Suprapubic skin (tissue), 4 donors: ENCODE measurements around the gene TENT4B. TPM values are rescaled to one million over a fixed set of nuclear protein-coding genes. Genes with fewer than 3 reads are reported as not detected.

Experiments used
- DNase-seq, 2 donors: peaks; one replicate each; pipeline ENCODE4 v3.0.0-alpha.2; 2019; ENCODE audit warnings: low spot score in 2 of 2
- H3K27ac ChIP-seq: fragments of 200-600 bp; sonication (generic); one replicate; pipeline ENCODE4 v1.5.1; 2019
- H3K27me3 ChIP-seq: fragments of 200-600 bp; sonication (generic); one replicate; pipeline ENCODE4 v1.5.1; 2019
- H3K36me3 ChIP-seq: fragments of 200-600 bp; sonication (generic); one replicate; pipeline ENCODE4 v1.5.1; 2019
- H3K4me1 ChIP-seq: fragments of 200-600 bp; sonication (generic); one replicate; pipeline ENCODE4 v1.5.1; 2019
- H3K4me3 ChIP-seq: fragments of 200-600 bp; sonication (generic); one replicate; pipeline ENCODE4 v1.5.1; 2019; ENCODE audit warnings: mild to moderate bottlenecking
- H3K9me3 ChIP-seq: fragments of 200-600 bp; sonication (generic); one replicate; pipeline ENCODE4 v1.5.1; 2019
- EP300 ChIP-seq: sonication (generic); formaldehyde crosslinking; IDR thresholded peaks from one replicate; pipeline ENCODE4 v1.6.1; 2017; ENCODE audit warnings: antibody characterized with exemption
- POLR2A ChIP-seq, 2 donors: fragments of 450-650 bp; IDR thresholded peaks; one replicate each; pipeline ENCODE4 v1.6.1; 2017; ENCODE audit warnings: antibody characterized with exemption in 2 of 2, mild to moderate bottlenecking in 2 of 2, moderate library complexity in 2 of 2
- POLR2AphosphoS5 ChIP-seq, 3 donors: sonication (generic); formaldehyde crosslinking; IDR thresholded peaks; one replicate each; pipeline ENCODE4 v1.6.1; 2017; ENCODE audit warnings: antibody characterized with exemption in 3 of 3
- WGBS: methylation state at CpG from one replicate; pipeline ENCODE4 v1.1.5; 2018; 5-methylcytosine and 5-hydroxymethylcytosine counted together
- total RNA-seq, 4 donors: library from RNA; depleted of rRNA; stranded (reverse); fragments of >200 nt; gene quantifications; one replicate each; pipeline ENCODE4 v1.1.0, GENCODE V29; 2016
- TF ChIP-seq, protein P1 (sequence below), 2 donors: fragments of 200-600 bp in 1 of 2; fragments of 450-650 bp in 1 of 2; sonication (generic) in 1 of 2; IDR thresholded peaks; one replicate each; pipeline ENCODE4 v1.5.1; 2016 to 2019; ENCODE audit warnings: antibody characterized with exemption in 2 of 2, mild to moderate bottlenecking in 1 of 2, moderate library complexity in 1 of 2

The TENT4B gene
- total RNA-seq, 4 donors from 2014 or later, result 10.8 to 15.7 (median 12.9) TPM

GRCh38 chr16:50151756-50152155 is 1.4 kb upstream of the TENT4B start:
- Histone ChIP-seq H3K9me3 (no peaks in the 10 kb centered on the region), H3K4me1 (peaks cover 36% of the 10 kb centered on the region), H3K36me3 (no peaks in the 10 kb centered on the region), H3K27me3 (no peaks in the 10 kb centered on the region), H3K27ac (no peak overlapping the region), H3K4me3 (peak overlapping the region; percentile 74)
- peak; percentile 57 for DNase-seq
- WGBS, result 89% methylated on average over 11 of the region's 11 CpGs
- TF ChIP-seq, protein P1, sequence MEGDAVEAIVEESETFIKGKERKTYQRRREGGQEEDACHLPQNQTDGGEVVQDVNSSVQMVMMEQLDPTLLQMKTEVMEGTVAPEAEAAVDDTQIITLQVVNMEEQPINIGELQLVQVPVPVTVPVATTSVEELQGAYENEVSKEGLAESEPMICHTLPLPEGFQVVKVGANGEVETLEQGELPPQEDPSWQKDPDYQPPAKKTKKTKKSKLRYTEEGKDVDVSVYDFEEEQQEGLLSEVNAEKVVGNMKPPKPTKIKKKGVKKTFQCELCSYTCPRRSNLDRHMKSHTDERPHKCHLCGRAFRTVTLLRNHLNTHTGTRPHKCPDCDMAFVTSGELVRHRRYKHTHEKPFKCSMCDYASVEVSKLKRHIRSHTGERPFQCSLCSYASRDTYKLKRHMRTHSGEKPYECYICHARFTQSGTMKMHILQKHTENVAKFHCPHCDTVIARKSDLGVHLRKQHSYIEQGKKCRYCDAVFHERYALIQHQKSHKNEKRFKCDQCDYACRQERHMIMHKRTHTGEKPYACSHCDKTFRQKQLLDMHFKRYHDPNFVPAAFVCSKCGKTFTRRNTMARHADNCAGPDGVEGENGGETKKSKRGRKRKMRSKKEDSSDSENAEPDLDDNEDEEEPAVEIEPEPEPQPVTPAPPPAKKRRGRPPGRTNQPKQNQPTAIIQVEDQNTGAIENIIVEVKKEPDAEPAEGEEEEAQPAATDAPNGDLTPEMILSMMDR (IDR thresholded peaks at IDR 0.05), result no peak
- TF ChIP-seq POLR2AphosphoS5 (IDR thresholded peaks at IDR 0.05), result no peak
- no peak for TF ChIP-seq POLR2A (IDR thresholded peaks at IDR 0.05)
- TF ChIP-seq EP300, result no peak

GRCh38 chr16:50152351-50152806 is 727 bp upstream of the TENT4B start:
- WGBS, result 2% methylated on average over 24 of the region's 24 CpGs
- peak in 1 of 2 donors; percentile 73 for DNase-seq
- TF ChIP-seq POLR2AphosphoS5 (IDR thresholded peaks at IDR 0.05), result no peak
- TF ChIP-seq, protein P1 (IDR thresholded peaks at IDR 0.05), result peak in 1 of 2 donors; percentile 3

DNA sequence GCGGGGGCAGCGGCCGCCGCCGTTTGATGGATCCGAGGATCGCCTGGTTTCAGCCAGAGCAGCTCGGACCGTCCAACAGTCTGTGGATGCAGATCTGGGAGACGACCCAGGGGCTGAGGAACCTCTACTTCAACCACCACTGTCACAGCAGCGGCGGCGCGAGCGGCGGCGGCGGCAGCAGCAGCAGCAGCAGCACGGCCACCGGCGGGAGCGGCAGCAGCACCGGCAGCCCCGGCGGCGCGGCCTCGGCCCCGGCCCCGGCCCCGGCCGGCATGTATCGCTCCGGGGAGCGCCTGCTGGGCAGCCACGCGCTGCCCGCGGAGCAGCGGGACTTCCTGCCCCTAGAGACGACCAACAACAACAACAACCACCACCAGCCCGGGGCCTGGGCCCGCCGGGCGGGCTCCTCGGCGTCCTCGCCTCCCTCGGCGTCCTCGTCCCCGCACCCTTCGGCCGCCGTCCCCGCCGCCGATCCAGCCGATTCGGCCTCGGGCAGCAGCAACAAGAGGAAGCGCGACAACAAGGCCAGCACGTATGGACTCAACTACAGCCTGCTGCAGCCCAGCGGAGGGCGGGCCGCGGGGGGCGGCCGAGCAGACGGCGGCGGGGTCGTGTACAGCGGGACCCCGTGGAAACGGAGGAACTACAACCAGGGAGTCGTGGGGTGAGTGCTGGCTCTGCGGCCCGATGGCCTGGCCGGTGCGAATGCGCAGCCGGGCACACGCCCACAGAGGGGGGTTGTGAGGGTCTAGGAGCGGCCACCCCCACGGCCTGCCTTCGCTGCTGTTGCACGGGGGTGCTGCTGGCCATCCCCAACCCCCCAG is 702 bp downstream of the TENT4B start:
- Histone ChIP-seq H3K4me1 (peaks cover 45% of the 10 kb centered on the region), H3K4me3 (peak overlapping the region; percentile 74), H3K36me3 (no peaks in the 10 kb centered on the region), H3K9me3 (no peaks in the 10 kb centered on the region), H3K27ac (peak overlapping the region; percentile 97), H3K27me3 (no peaks in the 10 kb centered on the region)
- WGBS, result 3% methylated on average over 38 of the region's 89 CpGs
- TF ChIP-seq EP300 (no peak), POLR2AphosphoS5 (IDR thresholded peaks at IDR 0.05) (no peak), POLR2A (IDR thresholded peaks at IDR 0.05) (peak in 1 of 2 donors; percentile 17)
- TF ChIP-seq, protein P1 (IDR thresholded peaks at IDR 0.05), result no peak
- DNase-seq, result peak; percentile 70 to 80

More at GRCh38 chr16:50152351-50152806, 727 bp upstream of the TENT4B start:
- Histone ChIP-seq H3K9me3 (no peaks in the 10 kb centered on the region), H3K4me3 (peak overlapping the region; percentile 74), H3K36me3 (no peaks in the 10 kb centered on the region), H3K27me3 (no peaks in the 10 kb centered on the region), H3K4me1 (peaks cover 42% of the 10 kb centered on the region), H3K27ac (peak overlapping the region; percentile 97)

DNA sequence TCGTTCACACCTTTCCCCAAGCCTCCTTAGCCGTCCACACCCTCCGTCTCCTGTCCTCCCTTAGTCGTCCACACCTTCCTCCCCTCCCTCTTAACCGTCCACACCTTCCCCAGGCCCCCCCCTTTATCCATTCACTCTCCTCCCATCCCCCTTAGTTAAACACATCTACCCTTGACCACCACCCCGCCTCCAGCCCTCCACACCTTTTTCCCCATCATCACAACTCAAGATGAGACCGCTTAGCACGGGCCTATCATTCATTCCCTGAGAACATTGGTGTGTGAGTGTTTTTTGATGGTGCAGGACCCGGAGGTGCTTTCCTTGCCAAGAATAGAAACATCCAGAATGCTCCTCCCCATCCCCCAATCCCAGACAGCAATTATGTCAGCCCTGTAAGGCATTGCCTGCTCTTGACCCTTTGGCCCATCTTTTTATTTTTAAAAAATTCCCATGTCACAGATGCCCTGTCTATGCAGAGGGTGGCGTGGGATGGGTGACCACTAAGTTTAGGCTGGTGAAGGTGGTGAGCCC is 1.4 kb downstream of the TENT4B start:
- Histone ChIP-seq H3K9me3 (no peaks in the 10 kb centered on the region), H3K27ac (no peak overlapping the region), H3K4me3 (peak overlapping the region; percentile 74), H3K36me3 (no peaks in the 10 kb centered on the region), H3K4me1 (peaks cover 45% of the 10 kb centered on the region), H3K27me3 (no peaks in the 10 kb centered on the region)
- 20% methylated on average over 10 of the region's 10 CpGs for WGBS
- peak; percentile 34 to 52 for DNase-seq
- TF ChIP-seq EP300, result no peak
- TF ChIP-seq, protein P1 (IDR thresholded peaks at IDR 0.05), result no peak
- no peak for TF ChIP-seq POLR2A (IDR thresholded peaks at IDR 0.05)
- no peak for TF ChIP-seq POLR2AphosphoS5 (IDR thresholded peaks at IDR 0.05)

DNA sequence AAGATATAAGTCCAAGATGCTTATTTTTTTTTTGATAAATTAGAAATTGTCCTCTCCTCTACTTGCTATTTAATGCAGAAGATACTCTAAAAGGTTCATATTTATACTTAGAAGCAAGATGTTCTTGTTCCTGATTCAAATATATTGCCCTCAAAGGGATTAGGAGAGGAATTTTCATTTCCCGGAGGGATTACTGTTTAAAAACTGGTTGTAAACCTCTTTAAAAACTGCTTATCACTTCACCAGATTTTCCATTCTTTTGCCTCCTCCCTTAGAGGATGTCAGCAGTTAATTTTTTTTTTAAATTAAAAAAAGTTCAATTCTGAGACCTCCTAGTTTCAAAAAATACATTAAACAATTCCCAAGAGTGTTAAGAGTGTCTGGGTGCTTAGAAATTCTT is 2.8 kb downstream of the TENT4B start:
- H3K9me3 ChIP-seq, result no peaks in the 10 kb centered on the region
- H3K4me3 ChIP-seq, result peak overlapping the region; percentile 74
- no peaks in the 10 kb centered on the region for H3K27me3 ChIP-seq
- H3K4me1 ChIP-seq, result peaks cover 45% of the 10 kb centered on the region
- 48% methylated on average over 1 of the region's 1 CpG for WGBS
- no peak for TF ChIP-seq POLR2AphosphoS5 (IDR thresholded peaks at IDR 0.05)
- DNase-seq, result no peak
- H3K27ac ChIP-seq, result no peak overlapping the region
- H3K36me3 ChIP-seq, result peaks cover 4% of the 10 kb centered on the region
